NCI-H2196 treated with DMSO at 0.1 percent for 48 hours (cell line): ENCODE data around the gene C6orf136.
A peak's percentile ranks its signal among the peaks of the same experiment; 100 is the strongest.

Source experiments
- DNase-seq: peaks from one replicate; lab custom pipeline; 2025; ENCODE audit not compliant: unreplicated experiment; lab: John Stamatoyannopoulos, UW

The C6orf136 gene

GRCh38 chr6:30615219-30615957 lies 31.5 kb upstream of the C6orf136 start:
- no peak for DNase-seq

DNA sequence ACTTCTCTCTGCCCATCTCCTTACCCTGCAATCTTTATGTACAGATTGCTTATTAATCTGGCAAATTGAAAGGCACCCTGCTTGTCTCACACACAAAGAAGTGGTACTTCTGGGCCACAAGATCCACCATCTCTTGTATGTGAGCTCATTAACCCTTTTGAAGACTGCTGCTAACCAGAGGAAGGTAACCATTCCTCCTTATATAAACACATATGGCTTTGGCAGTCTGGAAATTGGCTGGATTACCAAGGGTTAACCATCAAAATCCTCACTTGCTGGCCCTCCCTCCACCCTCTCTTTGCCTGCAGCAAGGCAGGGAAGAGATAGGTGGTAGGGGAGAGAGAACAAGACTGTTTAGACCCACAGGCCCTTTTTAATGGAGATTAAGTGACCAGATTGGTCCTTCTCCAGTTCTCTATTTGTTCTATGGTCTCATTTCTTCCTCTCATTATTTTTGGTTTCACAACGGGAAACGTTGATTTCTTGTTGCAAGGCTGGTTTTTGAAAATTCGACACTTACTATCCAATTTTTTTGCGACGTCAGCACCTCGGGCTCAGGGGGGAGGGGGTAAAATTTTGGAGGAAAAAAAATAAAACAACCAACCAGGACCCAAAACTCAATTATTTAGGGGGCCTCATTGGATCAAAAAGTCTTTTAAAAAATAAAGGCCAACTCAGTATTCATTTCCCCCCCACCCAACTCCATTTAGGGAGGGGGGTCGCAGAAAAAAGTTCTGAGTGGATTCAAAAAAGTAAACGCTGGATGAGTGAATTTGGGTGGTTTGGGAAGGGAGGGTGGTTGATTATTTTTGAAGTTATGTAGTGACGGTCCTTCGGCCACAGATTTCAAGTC lies 30.7 kb upstream of the C6orf136 start:
- DNase-seq = peak; percentile 38

- peak; percentile 98 for DNase-seq
These were observed 29.9 kb upstream of the C6orf136 start, which contains the start of gene PPP1R10 for GRCh38 chr6:30616811-30617564. Gene PPP1R10, minus strand, starts transcription at chr6:30617243. Its CDS starts 7,299 bp downstream, at chr6:30609944.

- peak; percentile 93 for DNase-seq
These were observed 29.2 kb upstream of the C6orf136 start, which contains the start of gene MRPS18B for GRCh38 chr6:30617565-30618269. Gene MRPS18B, plus strand, starts transcription at chr6:30617840. Its CDS starts 26 bp downstream, at chr6:30617866.

DNA sequence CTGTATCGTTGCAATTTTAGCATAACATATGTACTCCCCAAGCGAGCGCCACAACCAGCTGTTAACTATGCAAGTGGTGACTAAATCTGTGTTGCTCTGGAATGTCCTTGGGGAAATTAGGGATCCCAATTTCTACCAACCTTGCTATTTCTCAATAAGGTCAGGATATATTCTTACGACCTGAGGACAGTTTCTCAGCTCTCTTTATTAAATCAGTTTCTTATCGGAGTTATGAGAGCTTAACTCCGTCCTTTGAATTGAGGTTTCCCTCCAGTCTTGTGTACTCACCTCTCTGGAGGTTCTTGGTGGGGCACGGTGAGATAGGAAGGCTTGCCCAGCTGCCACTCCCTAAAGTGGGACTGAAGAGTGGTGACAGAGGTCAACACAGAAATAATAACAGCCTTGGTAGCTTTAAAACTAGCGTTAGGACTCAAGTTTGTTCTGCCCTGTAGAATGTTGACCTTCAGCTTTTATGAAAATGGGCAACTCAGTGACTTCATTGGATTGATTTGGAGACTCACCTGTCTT lies 28.6 kb upstream of the C6orf136 start:
- DNase-seq = no peak

- DNase-seq = no peak
These were observed 27.4 kb upstream of the C6orf136 start for GRCh38 chr6:30619561-30619960.

- DNase-seq = no peak
These were observed 21.4 kb upstream of the C6orf136 start for GRCh38 chr6:30625511-30625910.

DNA sequence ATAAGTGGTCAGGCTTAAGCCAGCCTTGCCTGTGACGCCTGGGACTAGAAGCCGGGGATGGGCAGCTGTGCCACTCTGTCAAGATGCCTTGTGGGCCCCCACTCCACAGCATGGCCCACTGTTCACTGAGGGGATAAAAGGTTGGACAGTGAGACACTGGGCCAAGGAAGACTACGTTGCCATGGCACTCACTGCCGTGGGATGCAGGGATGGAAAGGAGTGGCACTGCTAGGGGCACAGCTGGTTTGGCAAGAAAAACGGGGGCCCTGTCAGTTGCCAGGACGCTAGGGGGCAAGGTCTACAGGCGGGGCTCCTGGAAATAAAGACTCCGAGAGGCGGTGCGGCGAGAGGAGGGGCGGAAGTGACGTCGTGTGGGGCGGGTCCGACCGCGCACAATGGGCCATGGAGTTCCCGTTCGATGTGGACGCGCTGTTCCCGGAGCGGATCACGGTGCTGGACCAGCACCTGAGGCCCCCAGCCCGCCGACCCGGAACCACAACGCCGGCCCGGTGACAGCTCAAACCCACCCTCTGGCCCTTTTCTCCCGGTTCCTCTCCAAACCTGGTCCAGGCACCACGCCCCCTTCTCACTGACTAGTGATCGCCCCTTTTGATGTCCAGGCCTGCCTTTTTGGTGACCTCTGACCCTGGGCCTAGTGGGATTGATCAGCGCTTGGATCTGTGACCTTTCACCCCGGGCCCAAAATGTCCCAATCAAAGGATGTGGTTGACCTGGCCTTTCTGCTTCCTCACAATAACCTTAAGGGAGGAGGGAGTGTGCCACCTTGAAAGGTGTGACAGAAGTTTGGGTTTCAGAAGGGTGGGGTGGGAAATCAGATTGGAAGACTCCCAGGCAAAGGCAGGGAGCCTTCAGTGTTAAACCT lies 20.2 kb upstream of the C6orf136 start, which contains the start of gene ATAT1:
ATAT1 (plus strand) TSS at position 391 of the 883 bp plus-strand sequence.
- DNase-seq = peak; percentile 66

- no peak for DNase-seq
These were observed 11.1 kb upstream of the C6orf136 start for GRCh38 chr6:30635834-30636233.

DNA sequence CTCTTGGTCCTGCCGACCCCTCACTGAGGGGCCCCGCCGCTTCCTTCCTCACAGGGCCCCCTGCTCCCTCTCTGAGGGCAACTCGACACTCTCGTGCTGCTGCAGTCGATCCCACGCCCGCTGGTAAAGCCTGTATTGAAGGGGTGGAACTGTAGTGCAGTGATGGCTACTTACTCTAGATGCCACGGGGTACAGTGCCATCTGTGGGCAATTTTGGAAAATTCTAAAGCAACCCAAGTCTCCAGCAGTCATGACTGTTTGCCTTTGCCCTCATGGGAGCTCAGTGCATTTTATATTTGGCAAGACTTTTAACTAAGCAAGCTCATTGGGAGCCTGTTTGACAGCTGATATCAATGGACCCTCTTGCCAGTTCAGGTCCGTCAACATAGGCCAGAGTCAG lies 6.5 kb upstream of the C6orf136 start:
- DNase-seq = no peak

DNA sequence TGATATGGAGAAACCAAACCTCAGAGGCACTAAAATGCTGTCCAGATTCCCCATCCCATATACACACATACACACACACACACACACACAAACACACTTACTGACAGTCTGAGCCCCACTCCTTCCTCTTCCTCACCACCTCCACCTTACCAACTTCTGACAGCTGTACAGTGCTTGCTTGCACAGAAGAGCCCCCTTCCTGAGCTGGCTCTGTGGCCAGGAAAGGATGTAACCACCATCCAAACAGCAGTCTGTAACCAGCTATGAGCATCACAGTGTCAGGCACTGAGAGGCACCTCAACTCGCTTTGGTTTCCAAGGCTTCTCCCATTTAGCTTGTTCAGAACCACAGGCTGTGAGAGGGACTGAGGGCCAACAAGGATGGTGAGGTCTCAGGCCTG lies 5.9 kb upstream of the C6orf136 start:
- DNase-seq = no peak

DNA sequence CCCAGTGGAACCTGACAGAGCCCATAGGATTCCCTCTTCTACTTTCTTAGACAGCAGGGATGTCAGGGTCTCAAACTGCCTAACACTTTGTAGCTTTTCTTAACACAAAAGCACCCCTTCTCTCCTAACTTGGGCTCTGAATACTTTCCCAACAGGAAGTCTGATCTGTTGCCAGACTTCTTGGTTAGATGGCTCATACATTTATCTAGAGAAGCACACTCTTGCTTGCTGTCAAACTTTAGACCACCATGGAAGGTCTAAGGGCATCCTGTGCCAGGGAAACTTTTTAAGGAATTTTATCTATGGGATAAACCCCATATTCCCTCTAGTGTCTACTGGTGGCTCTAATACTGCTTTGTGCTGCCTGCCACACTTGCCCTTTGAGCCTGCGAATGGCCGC lies 3.3 kb upstream of the C6orf136 start:
- DNase-seq = no peak

DNA sequence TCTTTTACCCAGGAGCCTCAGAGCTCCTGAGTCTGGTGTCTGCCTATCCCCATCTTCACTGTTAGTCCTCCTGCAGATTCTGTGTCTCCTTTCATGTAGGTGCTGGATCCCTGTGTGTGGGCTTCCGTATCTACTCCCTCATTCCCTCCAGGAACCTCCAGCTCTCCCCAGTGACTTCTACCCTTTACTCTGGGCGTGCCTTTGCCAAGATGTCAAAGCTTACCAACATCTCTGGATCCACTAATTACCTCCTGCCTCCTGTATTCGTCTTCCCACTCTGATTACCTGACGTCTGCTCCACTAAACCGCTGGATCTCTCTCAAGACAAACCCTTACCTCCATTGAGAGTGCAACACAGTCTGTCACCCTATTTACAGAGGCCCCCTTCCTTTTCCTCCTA lies 2.2 kb upstream of the C6orf136 start:
- DNase-seq = no peak

GRCh38 chr6:30645989-30646388 lies 944 bp upstream of the C6orf136 start:
- DNase-seq = no peak

GRCh38 chr6:30647242-30648116 lies 546 bp downstream of the C6orf136 start:
- DNase-seq = peak; percentile 67

GRCh38 chr6:30651143-30651542 lies 4.2 kb downstream of the C6orf136 start:
- DNase-seq = no peak

- no peak for DNase-seq
These were observed 8.1 kb downstream of the C6orf136 start for GRCh38 chr6:30654798-30655742.
